ENCODE results near the gene NPAS4. TPM values are rescaled to one million over a fixed set of nuclear protein-coding genes. Genes with fewer than 3 reads are reported as not detected.

NPAS4 gene
- total RNA-seq, 2 experiments from 2014 or later: 0.11 TPM; not detected in 1

GRCh38 chr11:66411323-66411722 is 9.5 kb upstream of the NPAS4 start:
- Mint-ChIP-seq H3K9me3 (no peaks in the 10 kb centered on the region), H3K27me3 (peaks cover 32% of the 10 kb centered on the region), H3K36me3 (ENCODE audit: low read depth) (no peaks in the 10 kb centered on the region), H3K27ac (no peak overlapping the region), H3K4me3 (no peak overlapping the region), H3K4me1 (ENCODE audit: low read depth) (peaks cover 3% of the 10 kb centered on the region)
- no peak for TF ChIP-seq CTCF (IDR thresholded peaks at IDR 0.05)
- ChIA-PET CTCF (interaction anchor here (1.1 to 8.0 kb wide), 3 partner anchors 18 to 267 kb away, joined by 3 to 91 read pairs (median 4); partner anchors contain the start of genes MRPL11 and RBM4B), POLR2A (interaction anchor here (1.1 to 1.3 kb wide), 2 partner anchors 10 to 25 kb away, joined by 3 to 5 read pairs; no protein-coding TSS in a partner anchor)
- ATAC-seq: no peak
- DNase-seq: no peak
- intact Hi-C loops (cut with micrococcal nuclease): no loop called here

- no peaks in the 10 kb centered on the region for H3K9me3 Mint-ChIP-seq
- peaks cover 11% of the 10 kb centered on the region for H3K4me1 Mint-ChIP-seq (ENCODE audit: low read depth)
- H3K27me3 Mint-ChIP-seq: peaks cover 38% of the 10 kb centered on the region
- no peak overlapping the region for H3K27ac Mint-ChIP-seq
- intact Hi-C loops (cut with micrococcal nuclease): no loop called here
- H3K36me3 Mint-ChIP-seq (ENCODE audit: low read depth): no peaks in the 10 kb centered on the region
- ATAC-seq: no peak
- no peak overlapping the region for H3K4me3 Mint-ChIP-seq
- ChIA-PET POLR2A (interaction anchor here (1.1 kb wide), 1 partner anchor 24 kb away, joined by 3 read pairs; no protein-coding TSS in a partner anchor), CTCF (interaction anchor here (1.0 to 8.0 kb wide), 2 partner anchors 8 to 18 kb away, joined by 3 to 91 read pairs; no protein-coding TSS in a partner anchor)
- TF ChIP-seq CTCF (IDR thresholded peaks at IDR 0.05): no peak
- no peak for DNase-seq
Observed at GRCh38 chr11:66412110-66412509, 8.7 kb upstream of the NPAS4 start.

- ATAC-seq (no peak), DNase-seq (no peak)
- Mint-ChIP-seq H3K9me3 (no peaks in the 10 kb centered on the region), H3K4me3 (no peak overlapping the region), H3K27ac (no peak overlapping the region), H3K27me3 (peaks cover 48% of the 10 kb centered on the region), H3K36me3 (ENCODE audit: low read depth) (no peaks in the 10 kb centered on the region), H3K4me1 (ENCODE audit: low read depth) (peaks cover 21% of the 10 kb centered on the region)
- ChIA-PET POLR2A (no interaction called here), CTCF (no interaction called here)
- intact Hi-C loops (cut with micrococcal nuclease): no loop called here
- TF ChIP-seq CTCF (IDR thresholded peaks at IDR 0.05): no peak
Observed at GRCh38 chr11:66413167-66413566, 7.7 kb upstream of the NPAS4 start.

GRCh38 chr11:66414120-66414934 is 6.5 kb upstream of the NPAS4 start:
- ChIA-PET CTCF (interaction anchor here (0.8 to 4.1 kb wide), 5 partner anchors 11 to 65 kb away, joined by 3 to 22 read pairs (median 4); no protein-coding TSS in a partner anchor), POLR2A (no interaction called here)
- no peaks in the 10 kb centered on the region for H3K36me3 Mint-ChIP-seq (ENCODE audit: low read depth)
- ATAC-seq (no peak), DNase-seq (no peak)
- H3K27ac Mint-ChIP-seq: no peak overlapping the region
- peaks cover 57% of the 10 kb centered on the region for H3K27me3 Mint-ChIP-seq
- no peaks in the 10 kb centered on the region for H3K9me3 Mint-ChIP-seq
- H3K4me3 Mint-ChIP-seq: no peak overlapping the region
- H3K4me1 Mint-ChIP-seq (ENCODE audit: low read depth): peaks cover 27% of the 10 kb centered on the region
- no peak for TF ChIP-seq CTCF (IDR thresholded peaks at IDR 0.05)
- intact Hi-C loops (cut with micrococcal nuclease): no loop called here

- ATAC-seq: no peak
- DNase-seq: no peak
- Mint-ChIP-seq H3K27me3 (peaks cover 63% of the 10 kb centered on the region), H3K4me3 (no peak overlapping the region), H3K27ac (no peak overlapping the region), H3K9me3 (no peaks in the 10 kb centered on the region), H3K36me3 (ENCODE audit: low read depth) (no peaks in the 10 kb centered on the region), H3K4me1 (ENCODE audit: low read depth) (peaks cover 31% of the 10 kb centered on the region)
- CTCF ChIA-PET: interaction anchor here (0.9 to 4.1 kb wide), 6 partner anchors 24 to 163 kb away, joined by 3 to 22 read pairs (median 3); partner anchors contain the start of gene MRPL11
- TF ChIP-seq CTCF (IDR thresholded peaks at IDR 0.05): no peak
- POLR2A ChIA-PET: interaction anchor here (1.3 kb wide), 1 partner anchor 40 kb away, joined by 3 read pairs; no protein-coding TSS in a partner anchor
- intact Hi-C loops (cut with micrococcal nuclease): no loop called here
Observed at GRCh38 chr11:66415423-66415822, 5.4 kb upstream of the NPAS4 start.
